SK-N-SH (cell line): Measurements from ENCODE around the gene HERC3. TPM values are rescaled to one million over a fixed set of nuclear protein-coding genes. Genes with fewer than 3 reads are reported as not detected.

Experiments used
- CTCF ChIA-PET: fragments of 300-600, 350-600 bp; formaldehyde crosslinking; extraction: SDS; loops from one replicate; lab custom pipeline; 2021; lab: Yijun Ruan, JAX
- POLR2A ChIA-PET: fragments of 350-600 bp; sonication (Branson Sonifier 250); formaldehyde crosslinking; extraction: SDS; loops from one replicate; lab custom pipeline; 2020; ENCODE audit warnings: antibody characterized with exemption, inconsistent platforms; lab: Yijun Ruan, JAX
- DNase-seq: peaks from one replicate; pipeline ENCODE4 v3.0.0; 2012
- H2AFZ ChIP-seq: fragments of 200-600 bp; sonication (generic); 2 replicates; pipeline ENCODE4 v1.8.1; 2016; ENCODE audit warnings: antibody characterized with exemption, mild to moderate bottlenecking, low read depth
- H3F3A ChIP-seq: fragments of 200-600 bp; sonication (generic); replicated peaks from 2 replicates; pipeline ENCODE3; 2016; ENCODE audit warnings: antibody characterized with exemption, mild to moderate bottlenecking; ENCODE audit not compliant: insufficient read depth
- H3K27ac ChIP-seq, 2 experiments: fragments of 200-500 bp in 1 of 2; fragments of 200-600 bp in 1 of 2; sonication (Bioruptor generic) in 1 of 2; sonication (generic), shearing (Covaris generic) in 1 of 2; 2 replicates each; pipeline versions ENCODE4 v1.5.1 to v1.6.1; 2014 to 2016; ENCODE audit warnings: low read depth in 2 of 2, inconsistent platforms in 1 of 2, low read length in 1 of 2, mild to moderate bottlenecking in 1 of 2, mixed read lengths in 1 of 2
- H3K27me3 ChIP-seq: fragments of 200-600 bp; sonication (generic), shearing (Covaris generic); 2 replicates; pipeline ENCODE4 v1.6.1; 2016; ENCODE audit warnings: mixed run types; ENCODE audit not compliant: insufficient read depth
- H3K36me3 ChIP-seq, 2 experiments: fragments of 200-500 bp in 1 of 2; fragments of 200-600 bp in 1 of 2; sonication (Bioruptor generic) in 1 of 2; sonication (generic) in 1 of 2; replicated peaks in 1 of 2; 2 replicates each; pipeline versions ENCODE3 to v1.5.1; 2014 to 2016; ENCODE audit warnings: low read length in 1 of 2, mild to moderate bottlenecking in 1 of 2; ENCODE audit not compliant: insufficient read depth in 2 of 2, control insufficient read depth in 1 of 2
- H3K4me1 ChIP-seq, 2 experiments: fragments of 200-500 bp in 1 of 2; fragments of 200-600 bp in 1 of 2; sonication (Bioruptor generic) in 1 of 2; sonication (generic), shearing (Covaris generic) in 1 of 2; 2 replicates each; pipeline versions ENCODE4 v1.5.1 to v1.6.1; 2014 to 2016; ENCODE audit warnings: low read depth in 1 of 2, low read length in 1 of 2, mixed run types in 1 of 2; ENCODE audit not compliant: insufficient read depth in 2 of 2, control insufficient read depth in 1 of 2
- H3K4me2 ChIP-seq: fragments of 200-600 bp; sonication (generic), shearing (Covaris generic); 2 replicates; pipeline ENCODE4 v1.6.1; 2017; ENCODE audit warnings: mixed run types
- H3K4me3 ChIP-seq, 2 experiments: fragments of 200-500 bp in 1 of 2; fragments of 200-600 bp in 1 of 2; sonication (Bioruptor generic) in 1 of 2; sonication (generic), shearing (Covaris generic) in 1 of 2; 2 replicates each; pipeline versions ENCODE4 v1.5.1 to v1.8.1; 2014 to 2016; ENCODE audit warnings: low read depth in 2 of 2, inconsistent platforms in 1 of 2, low read length in 1 of 2, mild to moderate bottlenecking in 1 of 2, mixed read lengths in 1 of 2, moderate library complexity in 1 of 2
- H3K79me2 ChIP-seq: fragments of 200-600 bp; sonication (generic); 2 replicates; pipeline ENCODE4 v1.8.1; 2017; ENCODE audit warnings: mild to moderate bottlenecking; ENCODE audit not compliant: insufficient read depth
- H3K9ac ChIP-seq: fragments of 200-600 bp; sonication (generic); 2 replicates; pipeline ENCODE4 v1.6.1; 2017; ENCODE audit warnings: mixed run types
- H3K9me2 ChIP-seq: fragments of 200-600 bp; sonication (generic); 2 replicates; pipeline ENCODE4 v1.6.1; 2017; ENCODE audit warnings: mixed run types
- H3K9me3 ChIP-seq: fragments of 200-600 bp; sonication (generic); 2 replicates; pipeline ENCODE4 v1.6.1; 2017; ENCODE audit warnings: mixed run types, mild to moderate bottlenecking, moderate library complexity
- H4K20me1 ChIP-seq: fragments of 200-600 bp; sonication (generic); 2 replicates; pipeline ENCODE4 v1.6.1; 2017; ENCODE audit warnings: mild to moderate bottlenecking, mixed run types; ENCODE audit not compliant: insufficient read depth
- EZH2phosphoT487 ChIP-seq: fragments of 200-600 bp; sonication (generic); IDR thresholded peaks from 2 replicates; pipeline ENCODE4 v1.6.1; 2017; ENCODE audit warnings: low read depth, mixed run types, mild to moderate bottlenecking, antibody characterized with exemption, moderate library complexity, borderline replicate concordance
- FOSL2 ChIP-seq: IDR thresholded peaks from 2 replicates; pipeline ENCODE4 v1.4.0; 2012; ENCODE audit warnings: low read depth, mild to moderate bottlenecking, moderate library complexity, borderline replicate concordance
- FOXJ3 ChIP-seq: sonication (generic); formaldehyde crosslinking; IDR thresholded peaks from 2 replicates; pipeline ENCODE4 v1.5.1; 2020; ENCODE audit warnings: mild to moderate bottlenecking, missing genetic modification reagents
- GABPA ChIP-seq: IDR thresholded peaks from 2 replicates; pipeline ENCODE4 v1.4.0; 2012; ENCODE audit warnings: low read depth, mild to moderate bottlenecking
- GATA2 ChIP-seq: sonication (generic); formaldehyde crosslinking; IDR thresholded peaks from 2 replicates; pipeline ENCODE4 v1.5.0; 2020; ENCODE audit warnings: mild to moderate bottlenecking, missing genetic modification reagents
- MEF2A ChIP-seq: IDR thresholded peaks from 2 replicates; pipeline ENCODE4 v1.4.0; 2012; ENCODE audit warnings: low read depth, borderline replicate concordance
- NFIC ChIP-seq: IDR thresholded peaks from 2 replicates; pipeline ENCODE4 v1.4.0; 2012; ENCODE audit warnings: borderline replicate concordance
- POLR2AphosphoS5 ChIP-seq: IDR thresholded peaks from 2 replicates; pipeline ENCODE4 v1.6.1; 2012; ENCODE audit warnings: low read depth, low read length
- RAD21 ChIP-seq: IDR thresholded peaks from 2 replicates; pipeline ENCODE4 v1.6.1; 2012; ENCODE audit warnings: mild to moderate bottlenecking, low read length
- RCOR1 ChIP-seq: fragments of 150-350 bp; IDR thresholded peaks from 2 replicates; pipeline ENCODE4 v1.6.1; 2017; ENCODE audit warnings: antibody characterized with exemption, low read length
- RFX5 ChIP-seq: IDR thresholded peaks from 2 replicates; pipeline ENCODE4 v1.6.1; 2012; ENCODE audit warnings: mild to moderate bottlenecking, improper control_type of control experiment, low read length
- RXRA ChIP-seq: IDR thresholded peaks from 2 replicates; pipeline ENCODE4 v1.4.0; 2012; ENCODE audit warnings: low read depth, mild to moderate bottlenecking, borderline replicate concordance
- SMC3 ChIP-seq: IDR thresholded peaks from 2 replicates; pipeline ENCODE4 v1.6.1; 2012; ENCODE audit warnings: low read depth, low read length, improper control_type of control experiment
- TAF1 ChIP-seq: IDR thresholded peaks from 2 replicates; pipeline ENCODE4 v1.6.1; 2012; ENCODE audit warnings: low read depth, mild to moderate bottlenecking, low read length, moderate library complexity, borderline replicate concordance
- TEAD4 ChIP-seq: IDR thresholded peaks from 2 replicates; pipeline ENCODE4 v1.4.0; 2012; ENCODE audit warnings: mild to moderate bottlenecking, borderline replicate concordance; ENCODE audit not compliant: insufficient read depth
- YY1 ChIP-seq: IDR thresholded peaks from 2 replicates; pipeline ENCODE4 v1.4.0; 2012; ENCODE audit warnings: low read depth, mild to moderate bottlenecking
- WGBS: methylation state at CpG from one replicate; pipeline ENCODE4 v1.1.6; 2017; ENCODE audit warnings: low lambda C conversion rate; 5-methylcytosine and 5-hydroxymethylcytosine counted together
- polyA plus RNA-seq, 3 experiments: library from polyadenylated mRNA; depleted of rRNA; stranded (reverse); fragments of >200 nt; gene quantifications; 2 replicates each; pipeline ENCODE4 v1.2.3, GENCODE V29; 2012
- TF ChIP-seq, protein P1 (sequence below): fragments of 200-600 bp; sonication (generic); IDR thresholded peaks from 2 replicates; pipeline ENCODE4 v1.6.1; 2017; ENCODE audit warnings: antibody characterized with exemption, mild to moderate bottlenecking, moderate library complexity
- TF ChIP-seq, protein P2 (sequence below): IDR thresholded peaks from 2 replicates; pipeline ENCODE4; 2012
- TF ChIP-seq, protein P3 (sequence below): fragments of 150-350 bp; IDR thresholded peaks from 2 replicates; pipeline ENCODE4 v1.6.1; 2016; ENCODE audit warnings: mild to moderate bottlenecking, low read depth, low read length
- TF ChIP-seq, protein P4 (sequence below): IDR thresholded peaks from 2 replicates; pipeline ENCODE4 v1.4.0; 2012; ENCODE audit warnings: low read depth
- TF ChIP-seq, protein P5 (sequence below): IDR thresholded peaks from 2 replicates; pipeline ENCODE4 v1.4.0; 2012; ENCODE audit warnings: low read depth, borderline replicate concordance

Gene HERC3
- polyA plus RNA-seq, 1 of the 3 experiments (the other 2 are of a cell fraction), result 4.6 TPM

DNA sequence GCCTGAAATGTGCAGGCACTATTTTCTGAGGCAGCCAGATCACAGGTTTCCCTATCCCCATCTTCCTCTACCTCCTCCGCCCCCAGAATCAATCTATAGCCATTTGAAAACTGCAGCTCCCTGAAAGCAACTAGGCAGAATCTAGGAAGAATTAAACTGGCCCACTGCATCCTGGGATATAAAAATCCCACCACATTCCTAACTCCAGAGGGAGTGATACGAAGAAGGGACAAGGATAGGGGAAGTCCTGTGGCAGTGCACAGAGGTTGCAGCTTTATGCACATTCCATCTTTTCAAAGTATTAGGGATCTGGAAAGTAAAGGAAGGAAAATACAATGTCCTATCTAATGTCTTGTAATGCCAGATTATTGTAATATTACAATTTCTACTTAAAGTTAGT, 18.3 kb upstream of the HERC3 start:
- H4K20me1 ChIP-seq, result no peaks in the 10 kb centered on the region
- ChIA-PET CTCF (interaction anchor here (1.1 to 1.7 kb wide), 3 partner anchors 19 to 445 kb away, joined by 3 to 5 read pairs (median 4); no protein-coding TSS in a partner anchor), POLR2A (no interaction called here)
- H3K27me3 ChIP-seq, result no peaks in the 10 kb centered on the region
- no peaks in the 10 kb centered on the region; the same call in 1 of the 2 replicates for H3K79me2 ChIP-seq
- H3K9ac ChIP-seq, result no peak overlapping the region
- H3F3A ChIP-seq, result no peaks in the 10 kb centered on the region
- no peak overlapping the region for H3K4me2 ChIP-seq
- H3K9me2 ChIP-seq, result no peaks in the 10 kb centered on the region
- TF ChIP-seq SMC3 (peak; percentile 3; the same call in 1 of the 2 replicates), GABPA (no peak), TEAD4 (peak; percentile 38; the same call in 1 of the 2 replicates)
- TF ChIP-seq, protein P1, sequence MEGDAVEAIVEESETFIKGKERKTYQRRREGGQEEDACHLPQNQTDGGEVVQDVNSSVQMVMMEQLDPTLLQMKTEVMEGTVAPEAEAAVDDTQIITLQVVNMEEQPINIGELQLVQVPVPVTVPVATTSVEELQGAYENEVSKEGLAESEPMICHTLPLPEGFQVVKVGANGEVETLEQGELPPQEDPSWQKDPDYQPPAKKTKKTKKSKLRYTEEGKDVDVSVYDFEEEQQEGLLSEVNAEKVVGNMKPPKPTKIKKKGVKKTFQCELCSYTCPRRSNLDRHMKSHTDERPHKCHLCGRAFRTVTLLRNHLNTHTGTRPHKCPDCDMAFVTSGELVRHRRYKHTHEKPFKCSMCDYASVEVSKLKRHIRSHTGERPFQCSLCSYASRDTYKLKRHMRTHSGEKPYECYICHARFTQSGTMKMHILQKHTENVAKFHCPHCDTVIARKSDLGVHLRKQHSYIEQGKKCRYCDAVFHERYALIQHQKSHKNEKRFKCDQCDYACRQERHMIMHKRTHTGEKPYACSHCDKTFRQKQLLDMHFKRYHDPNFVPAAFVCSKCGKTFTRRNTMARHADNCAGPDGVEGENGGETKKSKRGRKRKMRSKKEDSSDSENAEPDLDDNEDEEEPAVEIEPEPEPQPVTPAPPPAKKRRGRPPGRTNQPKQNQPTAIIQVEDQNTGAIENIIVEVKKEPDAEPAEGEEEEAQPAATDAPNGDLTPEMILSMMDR, result peak; percentile 63
- peak overlapping the region in 1 of 2 experiments; percentile 25; a peak in 1 of 4 replicates for H3K27ac ChIP-seq
- H2AFZ ChIP-seq, result peak overlapping the region; percentile 74; the same call in 1 of the 2 replicates
- WGBS, result 69% methylated on average over 2 of the region's 2 CpGs
- no peaks in the 10 kb centered on the region for H3K9me3 ChIP-seq
- H3K4me3 ChIP-seq, result no peak overlapping the region
- no peaks in the 10 kb centered on the region; a peak in 2 of 4 replicates for H3K4me1 ChIP-seq
- no peak for DNase-seq
- no peaks in the 10 kb centered on the region for H3K36me3 ChIP-seq

DNA sequence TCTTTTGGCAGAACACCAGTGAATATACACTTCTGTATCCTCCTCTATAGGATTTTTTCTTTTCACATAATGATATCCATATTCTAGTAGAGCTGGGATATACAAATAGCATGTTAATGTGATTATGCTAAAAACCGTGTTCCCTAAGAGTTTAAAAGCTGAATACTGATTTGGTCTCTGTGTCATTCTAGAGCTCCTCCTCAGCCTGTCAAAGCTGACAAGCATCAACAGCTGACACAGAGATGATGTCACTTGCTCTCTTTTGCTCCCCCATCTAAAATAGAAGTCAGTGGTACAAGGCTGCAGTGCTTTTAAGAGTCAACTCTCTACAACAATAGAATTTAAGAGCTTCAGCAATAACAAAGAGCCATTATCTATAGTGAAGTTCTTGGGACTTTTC, 17.1 kb upstream of the HERC3 start:
- H3K4me3 ChIP-seq, result no peak overlapping the region
- H3K4me2 ChIP-seq, result no peak overlapping the region
- H3K9ac ChIP-seq, result no peak overlapping the region
- no peaks in the 10 kb centered on the region; a peak in 2 of 4 replicates for H3K4me1 ChIP-seq
- no peak overlapping the region for H2AFZ ChIP-seq
- ChIA-PET CTCF (interaction anchor here (0.9 kb wide), 1 partner anchor 84 kb away, joined by 3 read pairs; no protein-coding TSS in a partner anchor), POLR2A (no interaction called here)
- H3K27ac ChIP-seq, result no peak overlapping the region
- H3F3A ChIP-seq, result no peaks in the 10 kb centered on the region
- H4K20me1 ChIP-seq, result no peaks in the 10 kb centered on the region
- H3K36me3 ChIP-seq, result no peaks in the 10 kb centered on the region
- H3K27me3 ChIP-seq, result no peaks in the 10 kb centered on the region
- no peak for DNase-seq
- no peaks in the 10 kb centered on the region; the same call in 1 of the 2 replicates for H3K79me2 ChIP-seq
- H3K9me3 ChIP-seq, result no peaks in the 10 kb centered on the region
- TF ChIP-seq RFX5 (no peak), POLR2AphosphoS5 (no peak), EZH2phosphoT487 (no peak), GABPA (no peak), MEF2A (no peak), RAD21 (no peak), RXRA (no peak), TAF1 (no peak), FOXJ3 (CRISPR knock-in tag) (no peak), NFIC (no peak), TEAD4 (no peak), GATA2 (CRISPR knock-in tag) (no peak), FOSL2 (no peak), RCOR1 (no peak), YY1 (no peak)
- TF ChIP-seq, protein P2, sequence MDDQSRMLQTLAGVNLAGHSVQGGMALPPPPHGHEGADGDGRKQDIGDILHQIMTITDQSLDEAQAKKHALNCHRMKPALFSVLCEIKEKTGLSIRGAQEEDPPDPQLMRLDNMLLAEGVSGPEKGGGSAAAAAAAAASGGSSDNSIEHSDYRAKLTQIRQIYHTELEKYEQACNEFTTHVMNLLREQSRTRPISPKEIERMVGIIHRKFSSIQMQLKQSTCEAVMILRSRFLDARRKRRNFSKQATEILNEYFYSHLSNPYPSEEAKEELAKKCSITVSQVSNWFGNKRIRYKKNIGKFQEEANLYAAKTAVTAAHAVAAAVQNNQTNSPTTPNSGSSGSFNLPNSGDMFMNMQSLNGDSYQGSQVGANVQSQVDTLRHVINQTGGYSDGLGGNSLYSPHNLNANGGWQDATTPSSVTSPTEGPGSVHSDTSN, result no peak
- TF ChIP-seq, protein P3, sequence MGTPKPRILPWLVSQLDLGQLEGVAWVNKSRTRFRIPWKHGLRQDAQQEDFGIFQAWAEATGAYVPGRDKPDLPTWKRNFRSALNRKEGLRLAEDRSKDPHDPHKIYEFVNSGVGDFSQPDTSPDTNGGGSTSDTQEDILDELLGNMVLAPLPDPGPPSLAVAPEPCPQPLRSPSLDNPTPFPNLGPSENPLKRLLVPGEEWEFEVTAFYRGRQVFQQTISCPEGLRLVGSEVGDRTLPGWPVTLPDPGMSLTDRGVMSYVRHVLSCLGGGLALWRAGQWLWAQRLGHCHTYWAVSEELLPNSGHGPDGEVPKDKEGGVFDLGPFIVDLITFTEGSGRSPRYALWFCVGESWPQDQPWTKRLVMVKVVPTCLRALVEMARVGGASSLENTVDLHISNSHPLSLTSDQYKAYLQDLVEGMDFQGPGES, result no peak
- TF ChIP-seq, protein P4, sequence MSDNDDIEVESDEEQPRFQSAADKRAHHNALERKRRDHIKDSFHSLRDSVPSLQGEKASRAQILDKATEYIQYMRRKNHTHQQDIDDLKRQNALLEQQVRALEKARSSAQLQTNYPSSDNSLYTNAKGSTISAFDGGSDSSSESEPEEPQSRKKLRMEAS, result no peak
- TF ChIP-seq, protein P5, sequence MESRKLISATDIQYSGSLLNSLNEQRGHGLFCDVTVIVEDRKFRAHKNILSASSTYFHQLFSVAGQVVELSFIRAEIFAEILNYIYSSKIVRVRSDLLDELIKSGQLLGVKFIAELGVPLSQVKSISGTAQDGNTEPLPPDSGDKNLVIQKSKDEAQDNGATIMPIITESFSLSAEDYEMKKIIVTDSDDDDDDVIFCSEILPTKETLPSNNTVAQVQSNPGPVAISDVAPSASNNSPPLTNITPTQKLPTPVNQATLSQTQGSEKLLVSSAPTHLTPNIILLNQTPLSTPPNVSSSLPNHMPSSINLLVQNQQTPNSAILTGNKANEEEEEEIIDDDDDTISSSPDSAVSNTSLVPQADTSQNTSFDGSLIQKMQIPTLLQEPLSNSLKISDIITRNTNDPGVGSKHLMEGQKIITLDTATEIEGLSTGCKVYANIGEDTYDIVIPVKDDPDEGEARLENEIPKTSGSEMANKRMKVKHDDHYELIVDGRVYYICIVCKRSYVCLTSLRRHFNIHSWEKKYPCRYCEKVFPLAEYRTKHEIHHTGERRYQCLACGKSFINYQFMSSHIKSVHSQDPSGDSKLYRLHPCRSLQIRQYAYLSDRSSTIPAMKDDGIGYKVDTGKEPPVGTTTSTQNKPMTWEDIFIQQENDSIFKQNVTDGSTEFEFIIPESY, result no peak
- 16% methylated on average over 1 of the region's 1 CpG for WGBS
- H3K9me2 ChIP-seq, result no peaks in the 10 kb centered on the region
